ENCODE measurements around the gene SLC25A11.
"Not testable (repeated sequence)": the region's sequence is repeated elsewhere in the genome, so short reads cannot be mapped to it uniquely, and the experiment has no call there.

Gene SLC25A11

GRCh38 chr17:4908301-4908700 lies 31.5 kb downstream of the SLC25A11 start:
- Histone ChIP-seq H3K4me1 (no peaks in the 10 kb centered on the region), H3K9me3 (no peaks in the 10 kb centered on the region), H3K36me3 (no peaks in the 10 kb centered on the region), H3K27me3 (no peaks in the 10 kb centered on the region), H3K4me3 (ENCODE audit: low read depth, low read length) (no peak overlapping the region)
- DNase-seq: no peak
- no peak for TF ChIP-seq CTCF (IDR thresholded peaks at IDR 0.05; ENCODE audit: low read depth, low read length)

GRCh38 chr17:4906642-4907041 lies 33.2 kb downstream of the SLC25A11 start:
- DNase-seq; H3K36me3 ChIP-seq; H3K27me3 ChIP-seq; H3K4me1 ChIP-seq; H3K4me3 ChIP-seq (ENCODE audit: low read depth, low read length); H3K9me3 ChIP-seq: not testable (repeated sequence)

GRCh38 chr17:4903051-4903818 lies 36.6 kb downstream of the SLC25A11 start, which contains the start of gene CHRNE:
CHRNE (minus strand) TSS chr17:4903098; CDS start chr17:4903063, 35 bp downstream.
- Histone ChIP-seq H3K27me3 (no peaks in the 10 kb centered on the region), H3K4me3 (ENCODE audit: low read depth, low read length) (no peak within 1 kb of the TSS), H3K9me3 (no peaks in the 10 kb centered on the region), H3K36me3 (no peaks in the 10 kb centered on the region), H3K4me1 (no peaks in the 10 kb centered on the region)
- peak; percentile 68 for DNase-seq
- TF ChIP-seq CTCF (IDR thresholded peaks at IDR 0.05; ENCODE audit: low read depth, low read length): peak; percentile 61

GRCh38 chr17:4902540-4902939 lies 37.3 kb downstream of the SLC25A11 start:
- Histone ChIP-seq H3K4me1 (no peaks in the 10 kb centered on the region), H3K9me3 (no peaks in the 10 kb centered on the region), H3K27me3 (no peaks in the 10 kb centered on the region), H3K36me3 (no peaks in the 10 kb centered on the region), H3K4me3 (ENCODE audit: low read depth, low read length) (no peak overlapping the region)
- DNase-seq: no peak
- TF ChIP-seq CTCF (IDR thresholded peaks at IDR 0.05; ENCODE audit: low read depth, low read length): no peak

- Histone ChIP-seq H3K9me3 (no peaks in the 10 kb centered on the region), H3K36me3 (no peaks in the 10 kb centered on the region), H3K27me3 (no peaks in the 10 kb centered on the region), H3K4me3 (ENCODE audit: low read depth, low read length) (no peak overlapping the region), H3K4me1 (no peaks in the 10 kb centered on the region)
- no peak for TF ChIP-seq CTCF (IDR thresholded peaks at IDR 0.05; ENCODE audit: low read depth, low read length)
- DNase-seq: no peak
These were observed 38.0 kb downstream of the SLC25A11 start for GRCh38 chr17:4901648-4902344.

- Histone ChIP-seq H3K4me1 (no peaks in the 10 kb centered on the region), H3K4me3 (ENCODE audit: low read depth, low read length) (no peak overlapping the region), H3K27me3 (no peaks in the 10 kb centered on the region), H3K9me3 (no peaks in the 10 kb centered on the region), H3K36me3 (no peaks in the 10 kb centered on the region; the same call in 1 of the 2 replicates)
- TF ChIP-seq CTCF (IDR thresholded peaks at IDR 0.05; ENCODE audit: low read depth, low read length): no peak
- no peak for DNase-seq
These were observed 38.7 kb downstream of the SLC25A11 start for GRCh38 chr17:4901108-4901647.
